Neural progenitor cell (in vitro differentiated cells): Measurements from ENCODE around the gene CLDN9. TPM values are rescaled to one million over a fixed set of nuclear protein-coding genes. Genes with fewer than 3 reads are reported as not detected.
A peak's percentile ranks its signal among the peaks of the same experiment; 100 is the strongest.

Source experiments
- DNase-seq: peaks from one replicate; pipeline ENCODE4 v3.0.0-alpha.2; 2016; ENCODE audit warnings: low spot score
- H2AFZ ChIP-seq: fragments of 200-600 bp; sonication (generic); replicated peaks from 2 replicates; pipeline ENCODE4 v1.6.1; 2016; ENCODE audit warnings: antibody characterized with exemption
- H3F3A ChIP-seq: fragments of 200-600 bp; sonication (generic); 2 replicates; pipeline ENCODE4 v1.6.1; 2016; ENCODE audit warnings: antibody characterized with exemption, low read depth
- H3K27ac ChIP-seq: fragments of 200-600 bp; sonication (generic); 2 replicates; pipeline ENCODE4 v1.5.1; 2016; ENCODE audit warnings: mild to moderate bottlenecking
- H3K27me3 ChIP-seq: fragments of 200-600 bp; sonication (generic); 2 replicates; pipeline ENCODE4 v1.6.1; 2016; ENCODE audit warnings: mild to moderate bottlenecking, moderate library complexity
- H3K36me3 ChIP-seq: fragments of 200-600 bp; sonication (generic); 2 replicates; pipeline ENCODE4 v1.5.1; 2016
- H3K4me1 ChIP-seq: fragments of 200-600 bp; sonication (generic); 2 replicates; pipeline ENCODE4 v1.6.1; 2016; ENCODE audit warnings: mixed run types
- H3K4me2 ChIP-seq: fragments of 200-600 bp; sonication (generic); 2 replicates; pipeline ENCODE4 v1.6.1; 2016
- H3K4me3 ChIP-seq: fragments of 200-600 bp; sonication (generic); 2 replicates; pipeline ENCODE4 v1.5.1; 2016
- H3K79me2 ChIP-seq: fragments of 200-600 bp; sonication (generic); 2 replicates; pipeline ENCODE4 v1.6.1; 2016; ENCODE audit warnings: low read depth
- H3K9ac ChIP-seq: fragments of 200-600 bp; sonication (generic); 2 replicates; pipeline ENCODE4 v1.6.1; 2016
- H3K9me3 ChIP-seq: fragments of 200-600 bp; sonication (generic); 2 replicates; pipeline ENCODE4 v1.5.1; 2016; ENCODE audit warnings: low read depth
- H4K20me1 ChIP-seq: fragments of 200-600 bp; sonication (generic); 2 replicates; pipeline ENCODE4 v1.6.1; 2016; ENCODE audit warnings: low read depth
- H3K27ac Mint-ChIP-seq: 3 replicates; pipeline ENCODE4 v1.8.0; 2021; ENCODE audit warnings: mixed read lengths
- H3K27me3 Mint-ChIP-seq: 2 replicates; pipeline ENCODE4 v1.8.0; 2022; ENCODE audit warnings: low read depth, mild to moderate bottlenecking, inconsistent platforms, moderate library complexity, mixed read lengths; ENCODE audit not compliant: insufficient read depth
- H3K36me3 Mint-ChIP-seq: 3 replicates; pipeline ENCODE4 v1.8.0; 2021; ENCODE audit warnings: mixed read lengths
- H3K4me1 Mint-ChIP-seq: 3 replicates; pipeline ENCODE4 v1.8.0; 2021; ENCODE audit warnings: mixed read lengths
- H3K4me3 Mint-ChIP-seq: 3 replicates; pipeline ENCODE4 v1.8.0; 2021; ENCODE audit warnings: mild to moderate bottlenecking, moderate library complexity, mixed read lengths
- H3K9me3 Mint-ChIP-seq: 3 replicates; pipeline ENCODE4 v1.8.0; 2020; ENCODE audit warnings: mixed read lengths
- CTCF ChIP-seq: fragments of 200-600 bp; sonication (generic); IDR thresholded peaks from 2 replicates; pipeline ENCODE4 v1.5.1; 2017; ENCODE audit warnings: antibody characterized with exemption, mild to moderate bottlenecking
- EZH2 ChIP-seq: fragments of 200-600 bp; sonication (generic); IDR thresholded peaks from 2 replicates; pipeline ENCODE4 v1.6.1; 2017; ENCODE audit warnings: antibody characterized with exemption, mild to moderate bottlenecking, moderate library complexity
- EZH2phosphoT487 ChIP-seq: fragments of 200-600 bp; sonication (generic); IDR thresholded peaks from 2 replicates; pipeline ENCODE4 v1.6.1; 2017; ENCODE audit warnings: antibody characterized with exemption
- total RNA-seq: library from RNA; depleted of rRNA; stranded (reverse); fragments of >200 nt; gene quantifications from 2 replicates; pipeline ENCODE4 v1.2.3, GENCODE V29; 2015; ENCODE audit warnings: low replicate concordance

The CLDN9 gene
- not detected in 2 replicates for total RNA-seq

- peak; percentile 58 for DNase-seq
- Mint-ChIP-seq H3K4me1 (peaks cover 37% of the 10 kb centered on the region), H3K9me3 (no peaks in the 10 kb centered on the region), H3K27me3 (peaks cover 26% of the 10 kb centered on the region), H3K4me3 (peak within 1 kb of the TSS; percentile 75), H3K36me3 (peaks cover 2% of the 10 kb centered on the region), H3K27ac (no peak within 1 kb of the TSS)
- peaks cover 64% of the 10 kb centered on the region for H3K27me3 ChIP-seq
- no peaks in the 10 kb centered on the region for H3K9me3 ChIP-seq
- H3K4me1 ChIP-seq: peaks cover 34% of the 10 kb centered on the region
- H3K4me3 ChIP-seq: peak within 1 kb of the TSS; percentile 26
- peak within 1 kb of the TSS; percentile 74 for H3K4me2 ChIP-seq
- H3K27ac ChIP-seq: no peak within 1 kb of the TSS
- H3F3A ChIP-seq: peaks cover 46% of the 10 kb centered on the region
- H2AFZ ChIP-seq: no peak within 1 kb of the TSS
- H4K20me1 ChIP-seq: peaks cover 41% of the 10 kb centered on the region
- H3K9ac ChIP-seq: no peak within 1 kb of the TSS
- peaks cover 21% of the 10 kb centered on the region for H3K79me2 ChIP-seq
- TF ChIP-seq EZH2 (peak; percentile 64), CTCF (no peak)
- H3K36me3 ChIP-seq: no peaks in the 10 kb centered on the region
Observed at GRCh38 chr16:3012828-3013420, at the start of gene CLDN9. TSS of gene CLDN9 (plus strand) at chr16:3012923. CDS start at chr16:3013363, 440 bp downstream.

GRCh38 chr16:2963074-2963722 lies 49.5 kb upstream of the CLDN9 start:
- Histone ChIP-seq H3K27me3 (peaks cover 64% of the 10 kb centered on the region), H3K4me2 (peak overlapping the region; percentile 98), H3F3A (peaks cover 39% of the 10 kb centered on the region), H3K4me3 (peak overlapping the region; percentile 63), H3K9me3 (no peaks in the 10 kb centered on the region), H2AFZ (peak overlapping the region; percentile 75), H3K36me3 (no peaks in the 10 kb centered on the region), H3K27ac (no peak overlapping the region), H3K9ac (no peak overlapping the region), H3K4me1 (peaks cover 18% of the 10 kb centered on the region), H4K20me1 (peaks cover 30% of the 10 kb centered on the region), H3K79me2 (no peaks in the 10 kb centered on the region)
- TF ChIP-seq EZH2 (peak; percentile 8), CTCF (no peak)
- Mint-ChIP-seq H3K9me3 (peaks cover 3% of the 10 kb centered on the region), H3K27me3 (peaks cover 18% of the 10 kb centered on the region), H3K27ac (no peak overlapping the region), H3K36me3 (no peaks in the 10 kb centered on the region), H3K4me3 (peak overlapping the region; percentile 86), H3K4me1 (peaks cover 10% of the 10 kb centered on the region)
- peak; percentile 54 for DNase-seq

GRCh38 chr16:2963723-2964474 lies 48.8 kb upstream of the CLDN9 start, which contains the start of gene KREMEN2:
TSS of gene KREMEN2 (plus strand) at chr16:2964275. CDS start at chr16:2964521, 246 bp downstream.
- H3K27me3 Mint-ChIP-seq: peaks cover 22% of the 10 kb centered on the region
- Histone ChIP-seq H3K27ac (no peak within 1 kb of the TSS), H3K9ac (no peak within 1 kb of the TSS), H3K9me3 (no peaks in the 10 kb centered on the region), H4K20me1 (peaks cover 36% of the 10 kb centered on the region), H3K4me3 (peak within 1 kb of the TSS; percentile 63), H3K79me2 (no peaks in the 10 kb centered on the region), H3F3A (peaks cover 41% of the 10 kb centered on the region), H3K4me1 (peaks cover 18% of the 10 kb centered on the region), H3K27me3 (peaks cover 70% of the 10 kb centered on the region), H3K4me2 (peak within 1 kb of the TSS; percentile 98), H3K36me3 (no peaks in the 10 kb centered on the region), H2AFZ (peak within 1 kb of the TSS; percentile 75)
- H3K36me3 Mint-ChIP-seq: no peaks in the 10 kb centered on the region
- H3K4me1 Mint-ChIP-seq: peaks cover 12% of the 10 kb centered on the region
- TF ChIP-seq CTCF: peak; percentile 42
- TF ChIP-seq EZH2: peak; percentile 26
- no peak for TF ChIP-seq EZH2phosphoT487
- DNase-seq: peak; percentile 79
- peaks cover 5% of the 10 kb centered on the region for H3K9me3 Mint-ChIP-seq
- peak within 1 kb of the TSS; percentile 86 for H3K4me3 Mint-ChIP-seq
- H3K27ac Mint-ChIP-seq: no peak within 1 kb of the TSS
